Hippocampal formation (tissue), 2 donors: ENCODE measurements around the gene BLOC1S5.

ENCODE experiments used
- DNase-seq, 2 donors: peaks; one replicate each; lab custom pipeline; 2025; lab: John Stamatoyannopoulos, UW

The BLOC1S5 gene

GRCh38 chr6:8063761-8064637 lies at the start of gene BLOC1S5:
BLOC1S5 (minus strand) TSS chr6:8064389; CDS start chr6:8064376, 13 bp downstream.
- DNase-seq, result peak; percentile 92 to 96

- DNase-seq, result no peak
Observed at GRCh38 chr6:8113131-8113654, 49.0 kb upstream of the BLOC1S5 start.

GRCh38 chr6:8110725-8111124 lies 46.5 kb upstream of the BLOC1S5 start:
- no peak for DNase-seq

GRCh38 chr6:8110117-8110721 lies 46.0 kb upstream of the BLOC1S5 start:
- DNase-seq, result no peak

GRCh38 chr6:8108759-8109539 lies 44.8 kb upstream of the BLOC1S5 start:
- DNase-seq, result no peak

GRCh38 chr6:8108031-8108660 lies 44.0 kb upstream of the BLOC1S5 start:
- DNase-seq, result no peak

GRCh38 chr6:8105791-8106190 lies 41.6 kb upstream of the BLOC1S5 start:
- DNase-seq, result no peak

GRCh38 chr6:8103726-8104125 lies 39.5 kb upstream of the BLOC1S5 start:
- DNase-seq, result no peak

- DNase-seq, result peak; percentile 94 to 97
Observed at GRCh38 chr6:8102122-8102958, 38.2 kb upstream of the BLOC1S5 start, which contains the start of gene EEF1E1. EEF1E1 (minus strand) TSS chr6:8102548; CDS start chr6:8102521, 27 bp downstream.

GRCh38 chr6:8100159-8100854 lies 36.1 kb upstream of the BLOC1S5 start:
- no peak for DNase-seq

GRCh38 chr6:8090650-8091049 lies 26.5 kb upstream of the BLOC1S5 start:
- DNase-seq, result no peak

- no peak for DNase-seq
Observed at GRCh38 chr6:8088886-8089285, 24.7 kb upstream of the BLOC1S5 start.

- no peak for DNase-seq
Observed at GRCh38 chr6:8087870-8088754, 23.9 kb upstream of the BLOC1S5 start.

GRCh38 chr6:8086755-8087306 lies 22.6 kb upstream of the BLOC1S5 start:
- no peak for DNase-seq

- DNase-seq, result no peak
Observed at GRCh38 chr6:8085053-8085511, 20.9 kb upstream of the BLOC1S5 start.

GRCh38 chr6:8084586-8084985 lies 20.4 kb upstream of the BLOC1S5 start:
- no peak for DNase-seq

GRCh38 chr6:8082954-8083858 lies 19.0 kb upstream of the BLOC1S5 start:
- no peak for DNase-seq

GRCh38 chr6:8082572-8082953 lies 18.4 kb upstream of the BLOC1S5 start:
- no peak for DNase-seq
